Measurements from ENCODE around the gene PA2G4. TPM values are rescaled to one million over a fixed set of nuclear protein-coding genes. Genes with fewer than 3 reads are reported as not detected.

PA2G4 gene
- total RNA-seq, 4 donors from 2014 or later: 94.0 to 142 (median 122) TPM

- DNase-seq: no peak
- 79 to 83% methylated on average over 11 of the region's 11 CpGs for WGBS, 2 donors
- H3K4me1 ChIP-seq: peaks cover 24 to 33% of the 10 kb centered on the region in 2 donors
- peaks cover 61 to 64% of the 10 kb centered on the region in 2 donors for H3K36me3 ChIP-seq
- intact Hi-C loops (cut with DNase I): no loop called here
- TF ChIP-seq CTCF (IDR thresholded peaks at IDR 0.05) (no peak), POLR2A (IDR thresholded peaks at IDR 0.05) (no peak)
- peak overlapping the region in 1 of 3 donors; percentile 67 for H3K4me3 ChIP-seq (replicated peaks in 1 of 3)
- H3K9me3 ChIP-seq: no peaks in the 10 kb centered on the region
- no peaks in the 10 kb centered on the region for H3K27me3 ChIP-seq
- peak overlapping the region; percentile 96 to 100 (median 99) for H3K27ac ChIP-seq
These were observed 56.7 kb downstream of the PA2G4 start for GRCh38 chr12:56160894-56161689.

- intact Hi-C loops (cut with DNase I): no loop called here
- H3K36me3 ChIP-seq: peaks cover 68 to 71% of the 10 kb centered on the region in 2 donors
- TF ChIP-seq CTCF (IDR thresholded peaks at IDR 0.05): no peak
- no peak for TF ChIP-seq POLR2A (IDR thresholded peaks at IDR 0.05)
These were observed 57.5 kb downstream of the PA2G4 start for GRCh38 chr12:56161690-56162351.

DNA sequence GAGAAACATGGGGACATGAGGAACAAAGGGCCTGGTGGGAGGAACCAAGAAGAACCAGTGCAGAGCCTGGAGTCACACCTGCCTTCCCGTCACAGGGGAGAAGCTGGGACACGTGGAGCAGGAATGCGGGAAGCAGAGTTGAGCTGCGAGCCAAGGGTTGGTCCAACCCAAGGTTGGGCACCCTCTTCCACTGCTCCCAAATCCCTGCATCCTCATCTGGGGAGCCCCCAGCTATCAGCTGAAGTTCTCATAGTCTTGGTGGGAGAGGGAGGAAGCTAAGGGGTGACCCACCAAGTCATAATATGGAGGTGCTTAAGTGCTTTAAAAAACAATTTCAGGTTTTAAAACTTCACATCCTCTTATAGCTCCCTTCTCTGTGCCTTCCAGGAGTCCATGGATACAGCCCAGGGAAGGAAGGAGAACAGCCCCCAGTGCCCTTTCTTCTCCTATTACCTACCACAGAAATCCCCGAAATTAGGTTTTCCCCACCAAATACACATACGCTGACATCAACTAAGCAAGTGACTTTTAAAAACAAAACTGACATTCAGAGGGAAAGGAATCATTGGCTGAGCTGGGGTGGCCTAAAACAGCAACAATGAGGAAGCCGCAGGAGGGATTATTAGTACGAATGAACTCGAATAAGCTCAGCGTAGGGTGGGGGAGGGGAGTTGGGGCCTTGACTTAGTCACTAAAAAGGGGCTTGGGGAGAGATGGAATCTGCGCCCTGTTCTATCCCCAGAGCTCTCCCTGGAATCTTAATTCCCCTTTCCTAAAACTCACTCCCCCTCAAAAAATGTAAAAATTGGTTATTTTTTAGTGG, 58.3 kb downstream of the PA2G4 start:
- Histone ChIP-seq H3K9me3 (no peaks in the 10 kb centered on the region), H3K4me1 (peaks cover 19 to 22% of the 10 kb centered on the region in 2 donors), H3K4me3 (replicated peaks in 1 of 3) (no peak overlapping the region), H3K27ac (no peak overlapping the region), H3K36me3 (peaks cover 77 to 78% of the 10 kb centered on the region in 2 donors), H3K27me3 (no peaks in the 10 kb centered on the region)
- no peak for TF ChIP-seq CTCF (IDR thresholded peaks at IDR 0.05)
- TF ChIP-seq POLR2A (IDR thresholded peaks at IDR 0.05): no peak
- DNase-seq: no peak
- 75 to 80% methylated on average over 11 of the region's 11 CpGs for WGBS, 2 donors
- intact Hi-C loops (cut with DNase I): no loop called here

More at GRCh38 chr12:56161690-56162351, 57.5 kb downstream of the PA2G4 start:
- H3K27ac ChIP-seq: peak overlapping the region in 2 of 3 donors; percentile 96 to 99
- DNase-seq: no peak
- no peaks in the 10 kb centered on the region for H3K27me3 ChIP-seq
- WGBS, 2 donors: 82 to 84% methylated on average over 10 of the region's 10 CpGs
- no peak overlapping the region for H3K4me3 ChIP-seq (replicated peaks in 1 of 3)
- H3K9me3 ChIP-seq: no peaks in the 10 kb centered on the region
- peaks cover 22 to 29% of the 10 kb centered on the region in 2 donors for H3K4me1 ChIP-seq

Other genes starting within 250 kb of the PA2G4 start
- gene PYM1, start 176.7 kb upstream of the PA2G4 start, total RNA-seq: 10 to 100 TPM; 28.6 to 48.2 (median 43.7) TPM
- 10 to 100 TPM; 20.6 to 55.9 (median 28.7) TPM for gene DGKA, start 173.4 kb upstream of the PA2G4 start, total RNA-seq
- gene PMEL, start 138.5 kb upstream of the PA2G4 start, total RNA-seq: 1 to 10 TPM; 1.7 to 5.8 (median 3.0) TPM
- 10 to 100 TPM; 13.9 to 17.2 (median 15.8) TPM for gene CDK2, start 137.7 kb upstream of the PA2G4 start, total RNA-seq
- gene RAB5B, start 130.5 kb upstream of the PA2G4 start, total RNA-seq: 100 to 1,000 TPM; 104 to 119 (median 107) TPM
- gene SUOX, start 107.3 kb upstream of the PA2G4 start, total RNA-seq: 10 to 100 TPM; 18.7 to 36.8 (median 36.2) TPM
- 10 to 100 TPM in 2 of 4 donors, 1 to 10 TPM in 2; 4.2 to 10.9 (median 9.4) TPM for gene IKZF4, start 83.5 kb upstream of the PA2G4 start, total RNA-seq
- 1,000 to 10,000 TPM in 1 of 4 donors, 100 to 1,000 TPM in 2, 10 to 100 TPM in 1; 81.4 to 1,193 (median 632) TPM for gene RPS26, start 62.6 kb upstream of the PA2G4 start, total RNA-seq
- 10 to 100 TPM; 14.7 to 30.0 (median 20.4) TPM for gene ERBB3, start 24.4 kb upstream of the PA2G4 start, total RNA-seq
- 1,000 to 10,000 TPM; 1,344 to 2,817 (median 2,330) TPM for gene RPL41, start 12.1 kb downstream of the PA2G4 start, total RNA-seq
- gene ZC3H10, start 13.7 kb downstream of the PA2G4 start, total RNA-seq: 1 to 10 TPM; 4.7 to 7.7 (median 5.6) TPM
- gene ESYT1, start 23.7 kb downstream of the PA2G4 start, total RNA-seq: 10 to 100 TPM; 60.6 to 84.7 (median 68.7) TPM
- gene MYL6B, start 48.0 kb downstream of the PA2G4 start, total RNA-seq: 100 to 1,000 TPM in 1 of 4 donors, 10 to 100 TPM in 3; 33.4 to 115 (median 48.1) TPM
- 1,000 to 10,000 TPM; 1,110 to 2,359 (median 1,915) TPM for gene MYL6, start 53.8 kb downstream of the PA2G4 start, total RNA-seq
- gene SMARCC2, start 84.9 kb downstream of the PA2G4 start, total RNA-seq: 100 to 1,000 TPM in 1 of 4 donors, 10 to 100 TPM in 3; 76.5 to 101 (median 83.0) TPM
- gene RNF41, start 117.4 kb downstream of the PA2G4 start, total RNA-seq: 10 to 100 TPM; 63.4 to 89.7 (median 73.4) TPM
- gene NABP2, start 119.8 kb downstream of the PA2G4 start, total RNA-seq: 10 to 100 TPM; 19.4 to 35.7 (median 31.4) TPM
- gene SLC39A5, start 125.5 kb downstream of the PA2G4 start, total RNA-seq: not detected
- gene ANKRD52, start 153.8 kb downstream of the PA2G4 start, total RNA-seq: 10 to 100 TPM; 15.9 to 22.3 (median 18.3) TPM
- gene COQ10A, start 162.4 kb downstream of the PA2G4 start, total RNA-seq: 10 to 100 TPM; 11.3 to 28.7 (median 19.7) TPM
- gene CS, start 195.8 kb downstream of the PA2G4 start, total RNA-seq: 100 to 1,000 TPM; 110 to 190 (median 118) TPM
- 100 to 1,000 TPM; 107 to 129 (median 124) TPM for gene CNPY2, start 211.4 kb downstream of the PA2G4 start, total RNA-seq
- gene PAN2, start 229.4 kb downstream of the PA2G4 start, total RNA-seq: 100 to 1,000 TPM in 3 of 4 donors, 10 to 100 TPM in 1; 95.7 to 148 (median 134) TPM
- 1 to 10 TPM in 1 of 4 donors, under 1 TPM in 1, not detected in 2; 0.67 to 1.1 TPM for gene IL23A, start 234.3 kb downstream of the PA2G4 start, total RNA-seq

All from thyroid gland (tissue), 4 donors.